Parathyroid adenoma (tissue), 2 donors: ENCODE data around the gene RPP25.

ENCODE experiments used
- H2AFZ ChIP-seq: fragments of 300-600 bp; sonication (generic); one replicate; pipeline ENCODE4 v1.7.0; 2017; ENCODE audit warnings: antibody characterized with exemption, mild to moderate bottlenecking
- H3K27ac ChIP-seq: fragments of 300-600 bp; sonication (generic); one replicate; pipeline ENCODE4 v1.7.0; 2017
- H3K27me3 ChIP-seq: fragments of 300-600 bp; sonication (generic); one replicate; pipeline ENCODE4 v1.7.0; 2017; ENCODE audit warnings: low read length; ENCODE audit not compliant: control insufficient read depth, insufficient read depth
- H3K36me3 ChIP-seq: fragments of 300-600 bp; sonication (generic); one replicate; pipeline ENCODE4 v1.7.0; 2017; ENCODE audit warnings: low read length; ENCODE audit not compliant: control insufficient read depth, insufficient read depth
- H3K4me1 ChIP-seq: fragments of 300-600 bp; sonication (generic); one replicate; pipeline ENCODE4 v1.7.0; 2017; ENCODE audit warnings: control low read depth
- H3K4me2 ChIP-seq: fragments of 300-600 bp; sonication (generic); one replicate; pipeline ENCODE4 v1.7.0; 2017; ENCODE audit warnings: low read length
- H3K4me3 ChIP-seq: fragments of 300-600 bp; sonication (generic); one replicate; pipeline ENCODE4 v1.7.0; 2017; ENCODE audit warnings: low read depth, low read length
- H3K79me2 ChIP-seq: fragments of 300-600 bp; sonication (generic); one replicate; pipeline ENCODE4 v1.7.0; 2017; ENCODE audit warnings: control low read depth
- H3K9ac ChIP-seq: fragments of 300-600 bp; sonication (generic); one replicate; pipeline ENCODE4 v1.7.0; 2017; ENCODE audit warnings: mild to moderate bottlenecking
- H3K9me3 ChIP-seq: fragments of 300-600 bp; sonication (generic); one replicate; pipeline ENCODE4 v1.7.0; 2017; ENCODE audit warnings: low read length; ENCODE audit not compliant: control insufficient read depth
- TF ChIP-seq, protein P1 (sequence below): fragments of 300-600 bp; sonication (generic); IDR thresholded peaks from one replicate; pipeline ENCODE4 v1.7.0; 2017; ENCODE audit warnings: antibody characterized with exemption, mild to moderate bottlenecking
- donor health status: primary hyperparathyroidism.

Gene RPP25

DNA sequence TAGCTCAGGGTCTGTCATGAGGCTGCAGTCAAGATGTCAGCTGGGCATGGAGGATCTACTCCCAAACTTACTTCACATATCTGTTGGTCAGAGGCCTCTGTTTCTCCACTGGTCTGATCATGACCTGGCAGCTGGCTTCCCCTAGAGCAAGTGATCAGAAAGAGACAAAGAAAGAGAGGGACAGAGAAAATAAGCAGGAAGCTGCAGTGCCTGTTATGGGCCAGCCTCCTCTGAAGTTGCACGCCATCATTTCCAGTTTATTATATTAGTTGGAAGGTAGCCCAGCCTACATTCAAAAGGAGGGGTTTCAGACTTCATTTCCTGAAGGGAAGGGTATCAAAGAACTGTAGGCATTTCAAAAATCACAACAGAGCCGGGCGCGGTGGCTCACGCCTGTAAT is 5.0 kb upstream of the RPP25 start:
- Histone ChIP-seq H2AFZ (no peak overlapping the region), H3K36me3 (no peaks in the 10 kb centered on the region), H3K79me2 (no peaks in the 10 kb centered on the region), H3K9me3 (no peaks in the 10 kb centered on the region), H3K27me3 (no peaks in the 10 kb centered on the region), H3K4me1 (peaks cover 14% of the 10 kb centered on the region), H3K4me3 (no peak overlapping the region), H3K9ac (no peak overlapping the region), H3K27ac (no peak overlapping the region), H3K4me2 (no peak overlapping the region)
- TF ChIP-seq, protein P1, sequence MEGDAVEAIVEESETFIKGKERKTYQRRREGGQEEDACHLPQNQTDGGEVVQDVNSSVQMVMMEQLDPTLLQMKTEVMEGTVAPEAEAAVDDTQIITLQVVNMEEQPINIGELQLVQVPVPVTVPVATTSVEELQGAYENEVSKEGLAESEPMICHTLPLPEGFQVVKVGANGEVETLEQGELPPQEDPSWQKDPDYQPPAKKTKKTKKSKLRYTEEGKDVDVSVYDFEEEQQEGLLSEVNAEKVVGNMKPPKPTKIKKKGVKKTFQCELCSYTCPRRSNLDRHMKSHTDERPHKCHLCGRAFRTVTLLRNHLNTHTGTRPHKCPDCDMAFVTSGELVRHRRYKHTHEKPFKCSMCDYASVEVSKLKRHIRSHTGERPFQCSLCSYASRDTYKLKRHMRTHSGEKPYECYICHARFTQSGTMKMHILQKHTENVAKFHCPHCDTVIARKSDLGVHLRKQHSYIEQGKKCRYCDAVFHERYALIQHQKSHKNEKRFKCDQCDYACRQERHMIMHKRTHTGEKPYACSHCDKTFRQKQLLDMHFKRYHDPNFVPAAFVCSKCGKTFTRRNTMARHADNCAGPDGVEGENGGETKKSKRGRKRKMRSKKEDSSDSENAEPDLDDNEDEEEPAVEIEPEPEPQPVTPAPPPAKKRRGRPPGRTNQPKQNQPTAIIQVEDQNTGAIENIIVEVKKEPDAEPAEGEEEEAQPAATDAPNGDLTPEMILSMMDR, result no peak

DNA sequence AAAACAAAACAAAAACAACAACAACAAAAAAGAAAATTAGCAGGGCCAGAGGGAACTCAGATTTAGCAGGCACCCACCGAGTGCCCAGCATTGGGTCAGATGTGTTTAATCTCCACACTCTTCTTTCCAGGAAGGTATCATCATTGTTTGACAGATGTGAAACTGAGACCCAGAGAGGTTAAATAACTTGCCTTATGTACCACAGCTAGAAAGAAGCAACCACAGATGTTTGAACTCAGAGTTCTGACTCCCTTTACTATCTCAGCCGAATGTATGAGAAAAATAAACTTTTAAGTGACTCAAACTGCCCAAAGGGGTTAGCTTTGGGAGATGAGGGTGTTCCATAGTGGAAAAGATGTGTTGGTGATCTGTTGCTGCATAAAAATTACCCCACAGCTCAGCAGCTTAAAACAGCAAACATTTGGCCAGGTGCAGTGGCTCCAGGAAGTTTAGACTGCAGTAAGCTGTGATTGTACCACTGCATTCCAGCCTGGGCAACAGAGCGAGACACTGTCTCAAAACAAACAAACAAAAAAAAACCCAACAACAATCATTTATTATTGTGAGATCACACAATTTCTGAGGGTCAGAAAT is 4.5 kb upstream of the RPP25 start:
- Histone ChIP-seq H3K27ac (no peak overlapping the region), H3K4me1 (peaks cover 14% of the 10 kb centered on the region), H3K36me3 (no peaks in the 10 kb centered on the region), H3K79me2 (no peaks in the 10 kb centered on the region), H3K4me3 (no peak overlapping the region), H3K9ac (no peak overlapping the region), H3K9me3 (no peaks in the 10 kb centered on the region), H3K27me3 (no peaks in the 10 kb centered on the region), H2AFZ (no peak overlapping the region), H3K4me2 (no peak overlapping the region)
- TF ChIP-seq, protein P1, result no peak

DNA sequence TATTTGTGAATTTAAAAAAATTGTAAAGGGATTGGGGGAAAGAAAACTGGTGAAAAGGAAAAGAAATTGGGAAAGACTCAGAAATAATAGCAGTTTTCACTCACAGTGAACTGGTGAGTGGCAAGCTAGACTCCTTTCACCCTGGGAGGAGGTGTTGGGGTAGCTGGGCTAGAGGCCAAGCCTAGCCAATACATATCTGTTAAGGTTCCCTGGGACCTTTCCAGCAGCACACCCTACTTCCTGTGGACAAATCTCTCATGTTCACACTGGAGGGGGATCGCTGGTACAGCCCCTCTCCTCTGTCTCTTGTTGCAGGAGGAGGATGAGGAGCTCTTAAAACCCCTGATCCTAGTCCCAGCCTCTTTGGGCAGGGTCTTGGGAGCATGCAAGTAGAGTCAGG is 3.7 kb upstream of the RPP25 start:
- H3K27ac ChIP-seq, result no peak overlapping the region
- no peaks in the 10 kb centered on the region for H3K36me3 ChIP-seq
- H2AFZ ChIP-seq, result no peak overlapping the region
- H3K27me3 ChIP-seq, result no peaks in the 10 kb centered on the region
- TF ChIP-seq, protein P1, result no peak
- no peak overlapping the region for H3K9ac ChIP-seq
- peaks cover 12% of the 10 kb centered on the region for H3K4me1 ChIP-seq
- no peak overlapping the region for H3K4me3 ChIP-seq
- no peak overlapping the region for H3K4me2 ChIP-seq
- H3K9me3 ChIP-seq, result no peaks in the 10 kb centered on the region
- no peaks in the 10 kb centered on the region for H3K79me2 ChIP-seq

DNA sequence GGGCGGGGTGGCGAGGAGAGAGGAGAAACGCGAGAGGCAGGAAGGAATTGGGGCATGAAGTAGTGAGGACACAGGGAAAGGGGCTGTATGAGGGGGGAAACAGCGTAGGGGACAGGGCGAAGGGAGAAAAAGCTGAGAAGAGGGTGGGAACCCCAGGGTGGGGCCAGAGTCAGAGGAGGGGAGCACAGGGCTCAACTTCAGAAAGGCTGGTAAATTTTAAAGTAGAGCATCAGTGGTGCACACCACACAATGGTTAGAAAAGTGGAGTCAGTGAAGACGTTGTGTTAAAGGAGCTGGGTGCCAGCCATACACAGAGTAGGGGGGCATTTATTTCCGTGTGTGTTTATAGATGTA is 3.0 kb upstream of the RPP25 start:
- no peaks in the 10 kb centered on the region for H3K36me3 ChIP-seq
- H3K9me3 ChIP-seq, result no peaks in the 10 kb centered on the region
- no peaks in the 10 kb centered on the region for H3K79me2 ChIP-seq
- no peak overlapping the region for H2AFZ ChIP-seq
- peaks cover 6% of the 10 kb centered on the region for H3K4me1 ChIP-seq
- H3K27me3 ChIP-seq, result no peaks in the 10 kb centered on the region
- no peak overlapping the region for H3K4me3 ChIP-seq
- H3K9ac ChIP-seq, result no peak overlapping the region
- TF ChIP-seq, protein P1, result no peak
- no peak overlapping the region for H3K4me2 ChIP-seq
- no peak overlapping the region for H3K27ac ChIP-seq

DNA sequence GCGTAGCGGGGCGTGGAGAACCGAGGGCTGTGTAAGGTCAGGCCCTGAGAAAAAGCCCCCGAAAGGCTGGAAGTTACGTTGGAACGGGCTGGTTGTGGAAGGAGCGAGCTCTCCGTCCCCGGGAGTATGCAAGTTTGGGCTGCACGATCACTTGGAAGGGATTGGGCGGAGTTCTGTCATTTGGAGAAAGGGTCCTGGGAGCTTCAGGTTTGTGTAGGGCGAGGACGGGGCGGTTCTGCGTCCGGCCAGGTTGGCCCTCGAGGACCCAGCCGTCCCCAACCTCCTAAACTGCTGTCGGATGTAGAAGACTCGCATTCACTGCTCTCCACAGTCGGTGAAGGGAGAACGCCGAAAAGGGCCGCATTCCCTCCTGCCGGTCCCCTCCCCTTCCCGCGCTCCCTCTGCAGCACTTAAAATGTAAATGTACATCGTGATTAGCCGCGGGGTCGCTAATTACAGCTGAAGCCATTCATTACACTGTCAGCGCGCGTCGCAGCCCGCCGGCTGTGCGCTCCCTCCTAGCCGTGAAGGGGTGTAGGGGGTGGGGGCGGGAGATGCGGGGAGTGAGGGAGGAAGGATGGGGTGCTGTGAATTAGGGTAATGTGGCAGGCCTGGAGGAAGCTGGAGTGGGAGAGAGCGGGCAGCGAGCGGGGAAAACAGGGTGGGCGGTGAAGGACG is 2.5 kb upstream of the RPP25 start:
- Histone ChIP-seq H3K9ac (no peak overlapping the region), H3K27me3 (no peaks in the 10 kb centered on the region)

More for the DNA sequence above, 2.5 kb upstream of the RPP25 start:
- TF ChIP-seq, protein P1, result no peak
- Histone ChIP-seq H3K4me2 (peak overlapping the region; percentile 22), H3K79me2 (no peaks in the 10 kb centered on the region), H3K9me3 (no peaks in the 10 kb centered on the region), H3K27ac (no peak overlapping the region), H3K4me1 (peaks cover 3% of the 10 kb centered on the region), H3K4me3 (no peak overlapping the region), H3K36me3 (no peaks in the 10 kb centered on the region), H2AFZ (peak overlapping the region; percentile 84)
